ENCODE data around the gene MORN5. TPM values are rescaled to one million over a fixed set of nuclear protein-coding genes. Genes with fewer than 3 reads are reported as not detected.

The MORN5 gene
- total RNA-seq, 1 donor from 2014 or later: not detected

- intact Hi-C loops (cut with micrococcal nuclease): loop anchor here (10.0 kb wide), 1 partner anchor 55 kb away; no protein-coding TSS in a partner anchor
- H3K36me3 Mint-ChIP-seq (ENCODE audit: low read depth): peaks cover 41% of the 10 kb centered on the region
- no peaks in the 10 kb centered on the region for H3K27me3 Mint-ChIP-seq
- no peaks in the 10 kb centered on the region for H3K4me1 Mint-ChIP-seq
- no peaks in the 10 kb centered on the region for H3K9me3 Mint-ChIP-seq
- H3K27ac Mint-ChIP-seq: no peak overlapping the region
- DNase-seq: no peak
- no peak overlapping the region for H3K4me3 Mint-ChIP-seq
Measured at GRCh38 chr9:122239722-122240121, 80.0 kb downstream of the MORN5 start.

GRCh38 chr9:122244349-122244748 lies 84.6 kb downstream of the MORN5 start:
- no peaks in the 10 kb centered on the region for H3K9me3 Mint-ChIP-seq
- no peaks in the 10 kb centered on the region for H3K27me3 Mint-ChIP-seq
- no peak overlapping the region for H3K4me3 Mint-ChIP-seq
- intact Hi-C loops (cut with micrococcal nuclease): loop anchor here (10.0 kb wide), 1 partner anchor 50 kb away; no protein-coding TSS in a partner anchor
- no peak for DNase-seq
- H3K27ac Mint-ChIP-seq: no peak overlapping the region
- peaks cover 56% of the 10 kb centered on the region for H3K36me3 Mint-ChIP-seq (ENCODE audit: low read depth)
- H3K4me1 Mint-ChIP-seq: no peaks in the 10 kb centered on the region

GRCh38 chr9:122246666-122247065 lies 87.0 kb downstream of the MORN5 start:
- no peak for DNase-seq
- no peaks in the 10 kb centered on the region for H3K27me3 Mint-ChIP-seq
- H3K9me3 Mint-ChIP-seq: no peaks in the 10 kb centered on the region
- no peak overlapping the region for H3K4me3 Mint-ChIP-seq
- H3K36me3 Mint-ChIP-seq (ENCODE audit: low read depth): peaks cover 59% of the 10 kb centered on the region
- no peak overlapping the region for H3K27ac Mint-ChIP-seq
- intact Hi-C loops (cut with micrococcal nuclease): loop anchor here (10.0 kb wide), 1 partner anchor 48 kb away; no protein-coding TSS in a partner anchor
- no peaks in the 10 kb centered on the region for H3K4me1 Mint-ChIP-seq

GRCh38 chr9:122248448-122248865 lies 88.7 kb downstream of the MORN5 start:
- H3K4me3 Mint-ChIP-seq: no peak overlapping the region
- no peak overlapping the region for H3K27ac Mint-ChIP-seq
- H3K9me3 Mint-ChIP-seq: no peaks in the 10 kb centered on the region
- intact Hi-C loops (cut with micrococcal nuclease): loop anchor here (10.0 kb wide), 1 partner anchor 46 kb away; no protein-coding TSS in a partner anchor
- no peaks in the 10 kb centered on the region for H3K4me1 Mint-ChIP-seq
- DNase-seq: no peak
- no peaks in the 10 kb centered on the region for H3K27me3 Mint-ChIP-seq
- peaks cover 53% of the 10 kb centered on the region for H3K36me3 Mint-ChIP-seq (ENCODE audit: low read depth)

Other genes with a start within 250 kb of the MORN5 start
- gene TTLL11, start 66.6 kb upstream of the MORN5 start, total RNA-seq: 2.4 and 2.8 TPM in 2 replicates
- gene NDUFA8, start 129 bp upstream of the MORN5 start, total RNA-seq: 50.4 and 51.9 TPM in 2 replicates
- not detected in 2 replicates for gene LHX6, start 69.0 kb downstream of the MORN5 start, total RNA-seq
- gene RBM18, start 104.9 kb downstream of the MORN5 start, total RNA-seq: 24.9 and 25.7 TPM in 2 replicates
- 68.8 and 73.1 TPM in 2 replicates for gene MRRF, start 105.0 kb downstream of the MORN5 start, total RNA-seq
- gene PTGS1, start 211.1 kb downstream of the MORN5 start, total RNA-seq: 0.26 and 0.28 TPM in 2 replicates

Data from activated CD4-positive, alpha-beta T cell treated with anti-CD3 and anti-CD28 coated beads, Interleukin-2, amount 10 ng/mL, durations not matched to agents 24 days and 14 days (primary cell).